ENCODE results near the gene ZNF710. TPM values are rescaled to one million over a fixed set of nuclear protein-coding genes. Genes with fewer than 3 reads are reported as not detected.

Gene ZNF710
- total and polyA plus RNA-seq, 2 of the 13 experiments (the other 11 are each of a cell fraction or from before 2014, with no cell fraction given): 4.7 to 20.6 TPM

- TF ChIP-seq ZBTB14 (CRISPR knock-in tag; IDR thresholded peaks at IDR 0.05) (no peak), ZNF678 (CRISPR knock-in tag; IDR thresholded peaks at IDR 0.05) (no peak), LBX2 (CRISPR knock-in tag; IDR thresholded peaks at IDR 0.05; ENCODE audit: borderline replicate concordance) (no peak), ARNT (IDR thresholded peaks at IDR 0.05) (no peak), SKI (IDR thresholded peaks at IDR 0.05; ENCODE audit: partially characterized antibody) (no peak), BCLAF1 (IDR thresholded peaks at IDR 0.05) (no peak), PATZ1 (CRISPR knock-in tag; IDR thresholded peaks at IDR 0.05) (peak; percentile 96), RARA (CRISPR knock-in tag; IDR thresholded peaks at IDR 0.05) (peak; percentile 59), ZKSCAN5 (CRISPR knock-in tag; IDR thresholded peaks at IDR 0.05) (no peak), DPF2 (CRISPR knock-in tag; IDR thresholded peaks at IDR 0.05; ENCODE audit: borderline replicate concordance, low read depth) (no peak), GPBP1L1 (CRISPR knock-in tag; IDR thresholded peaks at IDR 0.05) (no peak), TBX3 (IDR thresholded peaks at IDR 0.05; ENCODE audit: borderline replicate concordance) (no peak), POLR2AphosphoS2 (IDR thresholded peaks at IDR 0.05; ENCODE audit: low read depth, low read length) (no peak), PHB2 (IDR thresholded peaks at IDR 0.05; ENCODE audit: partially characterized antibody) (no peak), ARHGAP35 (CRISPR knock-in tag; IDR thresholded peaks at IDR 0.05; ENCODE audit: borderline replicate concordance) (no peak), HCFC1 (IDR thresholded peaks at IDR 0.05; ENCODE audit: low read depth, low read length) (no peak), TCF12 (IDR thresholded peaks at IDR 0.05) (no peak), TCF12 (CRISPR knock-in tag; IDR thresholded peaks at IDR 0.05) (no peak), ZNF691 (CRISPR knock-in tag; IDR thresholded peaks at IDR 0.05; ENCODE audit: borderline replicate concordance, low read depth) (peak; percentile 11; the same call in 1 of the 2 replicates), ZNF703 (CRISPR knock-in tag; IDR thresholded peaks at IDR 0.05; ENCODE audit: borderline replicate concordance) (no peak), KDM5B (CRISPR knock-in tag; IDR thresholded peaks at IDR 0.05; ENCODE audit: borderline replicate concordance) (no peak)
These were observed 100.2 kb downstream of the ZNF710 start (continued) for GRCh38 chr15:90101130-90101968.

Measured in HepG2 (cell line).